ENCODE measurements around the gene NHS. TPM values are rescaled to one million over a fixed set of nuclear protein-coding genes. Genes with fewer than 3 reads are reported as not detected.
A peak's percentile ranks its signal among the peaks of the same experiment; 100 is the strongest.

NHS gene
- polyA plus RNA-seq, 1 donor (not counting 4 experiments of a cell fraction or from before 2014, with no cell fraction given), result 5.4 TPM

GRCh38 chrX:17549107-17549651 is 174.2 kb downstream of the NHS start:
- TF ChIP-seq CTCF (optimal IDR thresholded peaks at IDR 0.05 in 1 of 3, IDR thresholded peaks at IDR 0.05 in 1 of 3, conservative IDR thresholded peaks at IDR 0.05 in 1 of 3; ENCODE audit: extremely low read depth in 1 of 3, insufficient read depth in 2 of 3, low read length in 3 of 3), result no peak
- no peak for TF ChIP-seq EZH2 (IDR thresholded peaks at IDR 0.05; ENCODE audit: low read length)
- H3K4me1 ChIP-seq (ENCODE audit: control insufficient read depth, extremely low read depth, insufficient read depth, low read length), result peaks cover 54% of the 10 kb centered on the region

GRCh38 chrX:17550011-17550410 is 175.0 kb downstream of the NHS start:
- Histone ChIP-seq H3K27ac (ENCODE audit: control insufficient read depth, insufficient read depth, low read length) (no peak overlapping the region), H3K36me3 (ENCODE audit: control insufficient read depth in 2 of 2, extremely low read depth in 1 of 2, insufficient read depth in 2 of 2, low read length in 2 of 2) (no peaks in the 10 kb centered on the region)
- dilution Hi-C loops (cut with MboI; ENCODE audit: extremely low pct_ligation_motif_present, low sequenced_read_pairs), result no loop called here

More at GRCh38 chrX:17549107-17549651, 174.2 kb downstream of the NHS start:
- no peak for DNase-seq (ENCODE audit: low read depth, low spot score)
- FAIRE-seq, result no peak
- no peaks in the 10 kb centered on the region for H3K36me3 ChIP-seq (ENCODE audit: control insufficient read depth in 2 of 2, extremely low read depth in 1 of 2, insufficient read depth in 2 of 2, low read length in 2 of 2)
- H4K20me1 ChIP-seq (ENCODE audit: control insufficient read depth, extremely low read depth, insufficient read depth, low read length), result no peaks in the 10 kb centered on the region
- H3K4me3 ChIP-seq (ENCODE audit: control insufficient read depth in 2 of 3, extremely low read depth in 1 of 3, insufficient read depth in 2 of 3, low read depth in 1 of 3, low read length in 3 of 3), result no peak overlapping the region
- H3K27me3 ChIP-seq (ENCODE audit: control insufficient read depth, extremely low read depth, insufficient read depth, low read length), result no peaks in the 10 kb centered on the region
- no peaks in the 10 kb centered on the region for H3K9me3 ChIP-seq (ENCODE audit: control insufficient read depth, low read depth, low read length)
- H3K9ac ChIP-seq (ENCODE audit: control insufficient read depth, extremely low read depth, insufficient read depth, low read length), result no peak overlapping the region
- no peaks in the 10 kb centered on the region for H3K79me2 ChIP-seq (ENCODE audit: control insufficient read depth, insufficient read depth, low read length)
- dilution Hi-C loops (cut with MboI; ENCODE audit: extremely low pct_ligation_motif_present, low sequenced_read_pairs), result no loop called here
- no peak overlapping the region for H2AFZ ChIP-seq (ENCODE audit: control insufficient read depth, low read length)
- H3K9me1 ChIP-seq (ENCODE audit: control insufficient read depth, extremely low read depth, insufficient read depth, low read length), result no peaks in the 10 kb centered on the region
- H3K4me2 ChIP-seq (ENCODE audit: control insufficient read depth, extremely low read depth, insufficient read depth, low read depth, low read length), result no peak overlapping the region
- no peak overlapping the region for H3K27ac ChIP-seq (ENCODE audit: control insufficient read depth, insufficient read depth, low read length)

More at GRCh38 chrX:17550011-17550410, 175.0 kb downstream of the NHS start:
- no peak overlapping the region for H3K9ac ChIP-seq (ENCODE audit: control insufficient read depth, extremely low read depth, insufficient read depth, low read length)
- FAIRE-seq, result peak; percentile 63
- no peak for DNase-seq (ENCODE audit: low read depth, low spot score)
- H3K4me3 ChIP-seq (ENCODE audit: control insufficient read depth in 2 of 3, extremely low read depth in 1 of 3, insufficient read depth in 2 of 3, low read depth in 1 of 3, low read length in 3 of 3), result no peak overlapping the region
- peaks cover 59% of the 10 kb centered on the region for H3K4me1 ChIP-seq (ENCODE audit: control insufficient read depth, extremely low read depth, insufficient read depth, low read length)
- H3K27me3 ChIP-seq (ENCODE audit: control insufficient read depth, extremely low read depth, insufficient read depth, low read length), result no peaks in the 10 kb centered on the region
- TF ChIP-seq CTCF (optimal IDR thresholded peaks at IDR 0.05 in 1 of 3, IDR thresholded peaks at IDR 0.05 in 1 of 3, conservative IDR thresholded peaks at IDR 0.05 in 1 of 3; ENCODE audit: extremely low read depth in 1 of 3, insufficient read depth in 2 of 3, low read length in 3 of 3) (peak in 1 of 3 experiments; percentile 29), EZH2 (IDR thresholded peaks at IDR 0.05; ENCODE audit: low read length) (no peak)
- peak overlapping the region; percentile 17 for H3K4me2 ChIP-seq (ENCODE audit: control insufficient read depth, extremely low read depth, insufficient read depth, low read depth, low read length)
- H3K9me1 ChIP-seq (ENCODE audit: control insufficient read depth, extremely low read depth, insufficient read depth, low read length), result no peaks in the 10 kb centered on the region
- H2AFZ ChIP-seq (ENCODE audit: control insufficient read depth, low read length), result no peak overlapping the region
- H3K9me3 ChIP-seq (ENCODE audit: control insufficient read depth, low read depth, low read length), result no peaks in the 10 kb centered on the region
- H3K79me2 ChIP-seq (ENCODE audit: control insufficient read depth, insufficient read depth, low read length), result no peaks in the 10 kb centered on the region
- no peaks in the 10 kb centered on the region for H4K20me1 ChIP-seq (ENCODE audit: control insufficient read depth, extremely low read depth, insufficient read depth, low read length)
